LNCAP (cell line): ENCODE results near the gene TRHDE.

Experiments
- CTCF ChIP-seq: fragments of 450-650 bp; IDR thresholded peaks from 2 replicates; pipeline ENCODE4 v1.5.1; 2017; ENCODE audit warnings: mild to moderate bottlenecking

TRHDE gene

DNA sequence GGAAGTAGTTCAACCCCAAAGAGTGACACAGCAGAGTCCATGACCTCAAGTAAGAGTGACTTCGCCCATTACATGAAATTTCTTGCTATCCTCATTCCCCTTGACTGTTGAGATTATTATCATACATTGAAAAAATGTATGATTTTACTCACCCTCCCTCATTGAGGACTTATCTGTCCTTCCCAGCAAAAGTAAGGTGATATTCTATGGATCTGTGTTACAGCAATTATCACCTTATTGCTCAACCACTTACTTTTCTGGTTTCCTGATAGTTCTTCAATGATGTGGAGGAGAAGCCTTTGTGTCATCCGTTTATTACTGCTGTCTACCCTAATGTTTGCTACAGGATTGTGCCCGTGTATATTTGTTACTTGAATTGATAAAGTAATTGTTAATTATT lies 306.2 kb downstream of the TRHDE start:
- TF ChIP-seq CTCF, result no peak

DNA sequence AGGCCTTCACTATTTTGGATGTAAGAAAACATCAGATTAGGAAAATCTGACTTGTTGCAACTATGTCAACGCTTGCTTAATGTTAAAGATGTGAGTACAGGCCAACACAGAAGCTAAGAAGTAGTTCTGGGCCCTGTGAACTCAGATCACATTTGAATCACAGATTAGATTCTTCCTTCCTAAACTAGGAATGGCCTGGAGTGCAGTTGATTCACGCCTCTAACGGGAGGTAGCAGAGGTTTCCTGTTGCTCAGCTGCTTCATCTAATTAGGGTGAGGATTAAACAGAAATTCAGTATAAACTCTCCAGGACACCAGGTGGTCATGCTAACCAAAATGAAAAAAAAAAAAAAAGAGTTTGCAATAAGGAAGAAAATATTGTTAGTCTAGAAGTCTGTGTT lies 314.3 kb downstream of the TRHDE start:
- no peak for TF ChIP-seq CTCF

- TF ChIP-seq CTCF, result no peak
Measured at GRCh38 chr12:72602581-72602980, 330.4 kb downstream of the TRHDE start.

DNA sequence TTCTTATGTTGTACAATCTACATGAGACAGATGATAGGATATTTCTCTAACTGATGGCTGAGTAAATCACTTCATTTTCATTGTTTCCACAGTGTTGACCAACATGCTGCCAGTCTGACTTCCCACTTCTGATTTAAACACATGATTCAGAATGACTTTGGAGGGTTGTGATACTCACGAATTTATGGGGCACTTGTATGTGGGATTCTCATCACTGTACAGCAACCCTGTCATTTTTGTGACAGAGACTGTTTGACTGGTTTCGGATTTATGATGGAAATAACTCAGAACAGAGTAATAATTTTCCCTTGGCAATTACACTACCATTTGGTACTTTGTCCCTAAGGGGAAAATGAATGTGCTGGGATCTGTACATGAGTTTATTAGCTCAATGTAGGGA lies 333.8 kb downstream of the TRHDE start:
- no peak for TF ChIP-seq CTCF

DNA sequence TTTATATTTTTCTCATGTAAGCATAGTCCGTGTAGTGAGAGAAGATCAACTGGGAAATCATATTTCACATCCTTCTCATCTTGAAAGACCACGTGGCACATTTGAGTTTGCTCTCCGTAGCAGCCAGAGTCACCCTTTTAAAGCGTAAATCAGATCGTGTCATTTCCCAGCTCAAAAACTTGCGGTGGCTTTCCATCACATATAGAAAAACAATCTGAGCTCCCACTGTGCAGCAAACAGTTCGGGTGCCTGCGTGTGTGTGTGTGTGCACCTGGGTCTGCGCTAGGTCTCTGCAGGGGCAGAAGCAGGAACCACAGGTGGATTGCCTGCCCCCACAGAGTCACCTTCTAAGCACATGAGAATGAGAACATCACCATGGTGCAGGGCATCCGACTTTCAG lies 338.2 kb downstream of the TRHDE start:
- no peak for TF ChIP-seq CTCF

GRCh38 chr12:72610854-72611358 lies 338.7 kb downstream of the TRHDE start:
- TF ChIP-seq CTCF, result no peak

- no peak for TF ChIP-seq CTCF
Measured at GRCh38 chr12:72612171-72612570, 340.0 kb downstream of the TRHDE start.

DNA sequence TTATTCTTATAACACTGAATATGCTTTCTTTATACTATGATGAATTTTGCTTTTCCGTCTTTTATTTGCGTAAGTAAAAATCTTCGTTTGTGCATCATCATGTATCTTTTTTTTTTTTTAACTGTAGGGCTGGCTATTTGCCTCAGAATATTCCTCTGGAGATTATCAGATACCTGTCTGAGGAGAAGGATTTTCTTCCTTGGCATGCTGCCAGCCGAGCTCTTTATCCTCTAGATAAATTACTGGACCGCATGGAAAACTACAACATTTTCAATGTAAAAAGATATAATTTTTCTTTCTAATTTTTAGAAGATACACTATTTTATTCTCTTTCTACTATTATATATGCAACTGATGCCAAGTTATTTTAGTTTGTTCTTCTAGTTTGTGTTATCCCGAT lies 346.6 kb downstream of the TRHDE start:
- no peak for TF ChIP-seq CTCF
